DMS79 treated with DMSO at 0.1 percent for 48 hours (cell line): ENCODE results near the gene PELI1.

Experiments used
- DNase-seq: peaks from one replicate; lab custom pipeline; 2025; lab: John Stamatoyannopoulos, UW

Gene PELI1

GRCh38 chr2:64153811-64154210, 9.6 kb upstream of the PELI1 start:
- DNase-seq, result no peak

GRCh38 chr2:64151476-64151875, 7.3 kb upstream of the PELI1 start:
- DNase-seq, result no peak

- no peak for DNase-seq
Observed at GRCh38 chr2:64145714-64146113, 1.5 kb upstream of the PELI1 start.

GRCh38 chr2:64145119-64145518, 899 bp upstream of the PELI1 start:
- DNase-seq, result no peak

- DNase-seq, result peak; percentile 57
Observed at GRCh38 chr2:64143169-64144056, 807 bp downstream of the PELI1 start.

GRCh38 chr2:64142741-64143168, 1.5 kb downstream of the PELI1 start:
- peak; percentile 57 for DNase-seq

GRCh38 chr2:64141674-64142405, 2.4 kb downstream of the PELI1 start:
- peak; percentile 57 for DNase-seq

- DNase-seq, result no peak
Observed at GRCh38 chr2:64140665-64141200, 3.5 kb downstream of the PELI1 start.

- DNase-seq, result no peak
Observed at GRCh38 chr2:64139956-64140355, 4.3 kb downstream of the PELI1 start.

GRCh38 chr2:64137996-64138395, 6.2 kb downstream of the PELI1 start:
- no peak for DNase-seq

- no peak for DNase-seq
Observed at GRCh38 chr2:64137567-64137966, 6.7 kb downstream of the PELI1 start.

GRCh38 chr2:64135421-64135820, 8.8 kb downstream of the PELI1 start:
- DNase-seq, result peak; percentile 86

GRCh38 chr2:64134813-64135212, 9.4 kb downstream of the PELI1 start:
- DNase-seq, result no peak

GRCh38 chr2:64133828-64134227, 10.4 kb downstream of the PELI1 start:
- DNase-seq, result no peak

GRCh38 chr2:64133354-64133753, 10.9 kb downstream of the PELI1 start:
- no peak for DNase-seq

- DNase-seq, result no peak
Observed at GRCh38 chr2:64130333-64130732, 13.9 kb downstream of the PELI1 start.

- DNase-seq, result no peak
Observed at GRCh38 chr2:64128943-64129391, 15.3 kb downstream of the PELI1 start.

GRCh38 chr2:64128406-64128805, 15.8 kb downstream of the PELI1 start:
- no peak for DNase-seq

- no peak for DNase-seq
Observed at GRCh38 chr2:64127119-64127518, 17.1 kb downstream of the PELI1 start.

GRCh38 chr2:64126601-64127000, 17.6 kb downstream of the PELI1 start:
- no peak for DNase-seq

GRCh38 chr2:64124571-64124970, 19.6 kb downstream of the PELI1 start:
- no peak for DNase-seq

- DNase-seq, result no peak
Observed at GRCh38 chr2:64124168-64124567, 20.1 kb downstream of the PELI1 start.

- DNase-seq, result no peak
Observed at GRCh38 chr2:64123740-64124139, 20.5 kb downstream of the PELI1 start.
